NCI-H460 (cell line): ENCODE data around the gene EVC2. TPM values are rescaled to one million over a fixed set of nuclear protein-coding genes. Genes with fewer than 3 reads are reported as not detected.

Source experiments
- DNase-seq: peaks from one replicate; pipeline ENCODE4 v3.0.0-alpha.2; 2016; ENCODE audit warnings: low read depth; ENCODE audit errors: extremely low read depth
- total RNA-seq: library from RNA; depleted of rRNA; stranded (reverse); fragments of >200 nt; shearing (Covaris generic); gene quantifications from 2 replicates; pipeline ENCODE4 v1.2.3, GENCODE V29; 2014; rRNA removed

Gene EVC2
- total RNA-seq, 1 experiment from 2014 or later: not detected

DNA sequence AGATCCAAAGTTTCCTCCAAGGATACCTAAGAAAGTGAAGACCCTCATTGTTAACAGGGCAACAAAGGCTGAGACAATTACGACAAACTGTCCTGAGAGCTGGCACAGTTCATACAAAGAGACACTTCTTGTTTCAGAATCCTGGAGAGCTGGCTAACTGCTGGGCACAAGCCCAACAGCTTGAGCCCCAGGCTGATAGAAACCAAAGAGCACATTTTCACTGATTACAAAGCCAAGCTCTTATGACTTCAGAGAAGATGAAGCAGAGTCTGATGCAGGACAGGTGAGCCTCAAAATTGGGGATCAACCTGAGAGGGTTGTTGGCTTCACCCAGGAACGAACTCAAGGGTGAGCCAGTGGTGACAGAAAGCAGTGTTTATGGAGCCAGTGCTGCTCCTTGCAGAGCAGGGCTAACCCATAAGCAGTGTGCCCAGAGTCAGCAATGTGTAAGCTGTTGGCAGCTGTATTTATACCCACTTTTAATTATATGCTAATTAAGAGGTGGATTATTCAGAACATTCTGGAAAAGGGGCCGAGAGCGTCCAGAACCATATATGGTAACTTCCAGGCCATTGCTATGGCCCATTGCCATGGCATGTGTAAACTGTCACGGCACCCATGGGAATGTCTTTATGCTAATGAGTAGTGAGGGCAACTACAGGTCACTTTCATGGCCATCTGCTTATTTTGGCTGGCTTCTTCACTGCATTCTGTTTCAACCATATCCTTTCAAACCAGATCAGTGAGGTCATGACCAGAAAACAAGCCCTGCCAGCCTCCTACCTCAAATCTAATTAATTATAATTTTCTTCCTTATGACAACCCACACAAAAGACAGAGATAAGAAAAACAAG, 183.7 kb downstream of the EVC2 start:
- DNase-seq: no peak

DNA sequence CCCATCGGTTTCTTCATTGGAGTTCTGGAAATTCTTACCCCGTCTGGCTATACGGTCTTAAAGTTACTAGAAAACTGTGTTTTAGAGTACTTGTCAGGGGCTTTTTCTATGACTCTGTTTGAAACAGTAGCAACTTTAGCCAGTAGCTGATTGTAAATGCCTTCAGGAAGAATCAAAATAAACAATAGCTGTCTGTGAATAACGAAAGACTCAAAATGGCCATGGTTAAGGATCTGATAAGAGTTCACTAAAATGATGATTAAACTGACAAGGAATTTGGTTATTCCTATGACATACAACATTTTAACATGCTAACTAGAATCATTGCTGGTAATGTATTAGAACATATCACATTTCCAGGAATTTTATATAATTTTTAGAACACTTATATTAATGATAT, 191.0 kb downstream of the EVC2 start:
- no peak for DNase-seq

DNA sequence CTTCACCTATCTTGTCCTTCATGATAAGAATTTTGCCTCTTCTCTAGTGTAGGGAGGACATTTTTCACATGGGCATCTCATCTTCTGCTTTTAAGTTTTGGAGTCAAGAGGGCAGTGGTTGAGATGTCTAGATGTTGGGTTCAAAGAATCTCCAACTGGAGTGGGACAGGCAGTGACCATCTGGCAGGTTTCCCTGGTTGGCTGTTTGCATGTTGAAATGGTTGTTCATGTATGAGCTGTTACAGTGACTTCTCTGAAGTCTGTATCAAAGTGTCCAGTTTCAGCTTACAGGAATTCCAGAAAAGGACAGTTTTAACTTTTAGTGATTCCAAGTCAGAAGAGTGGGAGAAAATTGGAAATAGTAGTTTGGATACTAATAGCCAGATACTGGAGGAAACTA, 192.7 kb downstream of the EVC2 start:
- no peak for DNase-seq

Other genes starting within 250 kb of the EVC2 start
- 1.9 and 3.1 TPM in 2 replicates for gene EVC, start 2.6 kb upstream of the EVC2 start, total RNA-seq
- 0.07 and 0.20 TPM in 2 replicates for gene CRMP1, start 184.5 kb upstream of the EVC2 start, total RNA-seq